HepG2 (cell line): ENCODE results near the gene QRFP.

Experiments used
- HNRNPK ChIP-seq: fragments of 200-400 bp; formaldehyde crosslinking; IDR thresholded peaks from 2 replicates; pipeline ENCODE4 v1.6.1; 2018; ENCODE audit warnings: low read length, low read depth, moderate library complexity, mild to moderate bottlenecking; ENCODE audit not compliant: poor library complexity, severe bottlenecking
- KAT2B ChIP-seq: fragments of 150-350 bp; IDR thresholded peaks from 2 replicates; pipeline ENCODE4 v1.6.1; 2014; ENCODE audit warnings: low read depth, low read length, borderline replicate concordance
- MYC ChIP-seq: sonication (generic); formaldehyde crosslinking; IDR thresholded peaks from 2 replicates; pipeline ENCODE4 v1.9.0; 2021; ENCODE audit warnings: missing genetic modification reagents, borderline replicate concordance
- NFATC3 ChIP-seq: sonication (generic); formaldehyde crosslinking; IDR thresholded peaks from 2 replicates; pipeline ENCODE4 v1.5.1; 2020; ENCODE audit warnings: mild to moderate bottlenecking, missing genetic modification reagents
- NR2C2 ChIP-seq: sonication (generic); formaldehyde crosslinking; IDR thresholded peaks from 2 replicates; pipeline ENCODE4 v1.4.0; 2020; ENCODE audit warnings: missing genetic modification reagents, mild to moderate bottlenecking, moderate library complexity, borderline replicate concordance
- POLR2A ChIP-seq, 2 experiments: IDR thresholded peaks; 2 replicates each; pipeline ENCODE4 v1.6.1; 2011; ENCODE audit warnings: low read depth in 2 of 2, low read length in 2 of 2, mild to moderate bottlenecking in 1 of 2, moderate library complexity in 1 of 2; ENCODE audit not compliant: insufficient read depth in 1 of 2
- ZBTB21 ChIP-seq: sonication (generic); formaldehyde crosslinking; IDR thresholded peaks from 2 replicates; pipeline ENCODE4 v1.4.0; 2020; ENCODE audit warnings: missing genetic modification reagents
- ZMYM3 ChIP-seq: sonication (generic); formaldehyde crosslinking; IDR thresholded peaks from 2 replicates; pipeline ENCODE4 v1.5.1; 2020; ENCODE audit warnings: mild to moderate bottlenecking, missing genetic modification reagents
- ZNF124 ChIP-seq: sonication (generic); formaldehyde crosslinking; IDR thresholded peaks from 2 replicates; pipeline ENCODE4 v1.4.0; 2020; ENCODE audit warnings: missing genetic modification reagents
- ZNF335 ChIP-seq: sonication (generic); formaldehyde crosslinking; IDR thresholded peaks from 2 replicates; pipeline ENCODE4 v1.4.0; 2020; ENCODE audit warnings: missing genetic modification reagents
- ZZZ3 ChIP-seq: sonication (generic); formaldehyde crosslinking; IDR thresholded peaks from 2 replicates; pipeline ENCODE4 v1.4.0; 2020; ENCODE audit warnings: missing genetic modification reagents, mild to moderate bottlenecking, borderline replicate concordance
- TF ChIP-seq, protein P1 (sequence below): sonication (generic); formaldehyde crosslinking; IDR thresholded peaks from 2 replicates; pipeline ENCODE4 v1.5.0; 2020; ENCODE audit warnings: missing genetic modification reagents
- TF ChIP-seq, protein P2 (sequence below): sonication (generic); formaldehyde crosslinking; IDR thresholded peaks from 2 replicates; pipeline ENCODE4 v1.5.0; 2020; ENCODE audit warnings: mild to moderate bottlenecking, missing genetic modification reagents, moderate library complexity
- TF ChIP-seq, protein P3 (sequence below), 2 experiments: IDR thresholded peaks; 2 replicates each; pipeline ENCODE4 v1.6.1; 2011 to 2012; ENCODE audit warnings: low read length in 2 of 2, borderline replicate concordance in 1 of 2, low read depth in 1 of 2, mild to moderate bottlenecking in 1 of 2, moderate library complexity in 1 of 2

DNA sequence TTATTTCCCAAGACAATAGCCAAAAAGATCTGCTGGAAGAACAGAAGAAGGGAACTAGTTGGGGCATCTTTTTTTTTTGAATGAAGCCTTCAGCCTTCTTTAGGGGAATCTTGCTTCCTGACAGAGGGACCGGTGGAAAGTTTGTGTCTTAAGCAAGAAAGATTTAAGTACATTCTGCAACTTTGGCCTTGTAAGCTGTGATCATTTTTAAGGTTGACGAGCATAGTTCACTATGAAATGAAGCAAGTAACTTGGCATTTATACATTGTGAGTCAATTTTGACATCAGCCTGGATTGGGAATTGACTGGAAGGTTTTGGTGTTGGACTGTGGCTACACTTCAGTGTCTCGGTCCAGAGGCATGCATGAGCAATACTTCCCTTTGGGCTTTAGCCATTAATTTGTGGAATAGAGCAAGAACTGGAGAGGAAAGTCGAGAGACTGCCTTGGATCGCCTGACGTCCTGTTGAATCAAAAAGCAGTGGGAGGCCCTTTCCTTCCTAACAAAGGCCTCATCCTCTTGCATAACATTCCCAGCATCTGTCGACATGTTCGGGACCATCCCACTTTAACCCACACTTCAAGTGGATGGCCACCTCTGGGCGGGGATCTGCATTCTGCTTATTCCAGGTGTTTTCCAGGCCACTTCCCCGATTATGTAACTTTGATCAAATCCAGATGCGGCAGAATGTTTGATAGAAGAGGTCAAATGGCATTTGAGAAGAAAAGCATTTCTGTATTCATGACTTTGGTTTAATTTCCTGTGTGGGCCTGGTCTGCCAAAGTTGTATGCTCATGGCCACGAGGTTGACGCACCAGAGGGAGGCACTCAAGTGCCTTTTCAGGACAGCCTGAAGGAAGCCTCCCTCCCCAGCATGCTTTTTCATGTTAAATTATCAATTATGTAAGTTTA, 49.0 kb downstream of the QRFP start:
- TF ChIP-seq ZMYM3, result no peak
- TF ChIP-seq NFATC3 (CRISPR knock-in tag), result no peak
- no peak for TF ChIP-seq HNRNPK
- TF ChIP-seq ZZZ3, result no peak
- TF ChIP-seq, protein P1, sequence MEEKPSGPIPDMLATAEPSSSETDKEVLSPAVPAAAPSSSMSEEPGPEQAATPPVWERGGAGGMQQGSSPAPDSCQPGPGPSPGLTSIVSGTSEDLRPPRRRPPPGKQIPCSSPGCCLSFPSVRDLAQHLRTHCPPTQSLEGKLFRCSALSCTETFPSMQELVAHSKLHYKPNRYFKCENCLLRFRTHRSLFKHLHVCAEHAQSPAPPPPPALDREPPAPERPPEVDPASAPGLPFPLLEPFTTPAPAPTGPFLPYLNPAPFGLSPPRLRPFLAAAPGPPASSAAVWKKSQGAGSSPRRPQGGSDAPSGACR, result no peak
- no peak for TF ChIP-seq POLR2A (IDR thresholded peaks at IDR 0.05; ENCODE audit: insufficient read depth in 1 of 2, low read depth in 2 of 2, low read length in 2 of 2)
- no peak for TF ChIP-seq ZNF335 (CRISPR knock-in tag)
- TF ChIP-seq, protein P2, sequence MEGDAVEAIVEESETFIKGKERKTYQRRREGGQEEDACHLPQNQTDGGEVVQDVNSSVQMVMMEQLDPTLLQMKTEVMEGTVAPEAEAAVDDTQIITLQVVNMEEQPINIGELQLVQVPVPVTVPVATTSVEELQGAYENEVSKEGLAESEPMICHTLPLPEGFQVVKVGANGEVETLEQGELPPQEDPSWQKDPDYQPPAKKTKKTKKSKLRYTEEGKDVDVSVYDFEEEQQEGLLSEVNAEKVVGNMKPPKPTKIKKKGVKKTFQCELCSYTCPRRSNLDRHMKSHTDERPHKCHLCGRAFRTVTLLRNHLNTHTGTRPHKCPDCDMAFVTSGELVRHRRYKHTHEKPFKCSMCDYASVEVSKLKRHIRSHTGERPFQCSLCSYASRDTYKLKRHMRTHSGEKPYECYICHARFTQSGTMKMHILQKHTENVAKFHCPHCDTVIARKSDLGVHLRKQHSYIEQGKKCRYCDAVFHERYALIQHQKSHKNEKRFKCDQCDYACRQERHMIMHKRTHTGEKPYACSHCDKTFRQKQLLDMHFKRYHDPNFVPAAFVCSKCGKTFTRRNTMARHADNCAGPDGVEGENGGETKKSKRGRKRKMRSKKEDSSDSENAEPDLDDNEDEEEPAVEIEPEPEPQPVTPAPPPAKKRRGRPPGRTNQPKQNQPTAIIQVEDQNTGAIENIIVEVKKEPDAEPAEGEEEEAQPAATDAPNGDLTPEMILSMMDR (CRISPR knock-in tag), result no peak
- no peak for TF ChIP-seq ZNF124 (CRISPR knock-in tag)
- no peak for TF ChIP-seq NR2C2 (CRISPR knock-in tag)
- TF ChIP-seq, protein P3, sequence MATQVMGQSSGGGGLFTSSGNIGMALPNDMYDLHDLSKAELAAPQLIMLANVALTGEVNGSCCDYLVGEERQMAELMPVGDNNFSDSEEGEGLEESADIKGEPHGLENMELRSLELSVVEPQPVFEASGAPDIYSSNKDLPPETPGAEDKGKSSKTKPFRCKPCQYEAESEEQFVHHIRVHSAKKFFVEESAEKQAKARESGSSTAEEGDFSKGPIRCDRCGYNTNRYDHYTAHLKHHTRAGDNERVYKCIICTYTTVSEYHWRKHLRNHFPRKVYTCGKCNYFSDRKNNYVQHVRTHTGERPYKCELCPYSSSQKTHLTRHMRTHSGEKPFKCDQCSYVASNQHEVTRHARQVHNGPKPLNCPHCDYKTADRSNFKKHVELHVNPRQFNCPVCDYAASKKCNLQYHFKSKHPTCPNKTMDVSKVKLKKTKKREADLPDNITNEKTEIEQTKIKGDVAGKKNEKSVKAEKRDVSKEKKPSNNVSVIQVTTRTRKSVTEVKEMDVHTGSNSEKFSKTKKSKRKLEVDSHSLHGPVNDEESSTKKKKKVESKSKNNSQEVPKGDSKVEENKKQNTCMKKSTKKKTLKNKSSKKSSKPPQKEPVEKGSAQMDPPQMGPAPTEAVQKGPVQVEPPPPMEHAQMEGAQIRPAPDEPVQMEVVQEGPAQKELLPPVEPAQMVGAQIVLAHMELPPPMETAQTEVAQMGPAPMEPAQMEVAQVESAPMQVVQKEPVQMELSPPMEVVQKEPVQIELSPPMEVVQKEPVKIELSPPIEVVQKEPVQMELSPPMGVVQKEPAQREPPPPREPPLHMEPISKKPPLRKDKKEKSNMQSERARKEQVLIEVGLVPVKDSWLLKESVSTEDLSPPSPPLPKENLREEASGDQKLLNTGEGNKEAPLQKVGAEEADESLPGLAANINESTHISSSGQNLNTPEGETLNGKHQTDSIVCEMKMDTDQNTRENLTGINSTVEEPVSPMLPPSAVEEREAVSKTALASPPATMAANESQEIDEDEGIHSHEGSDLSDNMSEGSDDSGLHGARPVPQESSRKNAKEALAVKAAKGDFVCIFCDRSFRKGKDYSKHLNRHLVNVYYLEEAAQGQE (IDR thresholded peaks at IDR 0.05; ENCODE audit: borderline replicate concordance in 1 of 2, low read depth in 1 of 2, low read length in 2 of 2), result no peak
- TF ChIP-seq MYC (CRISPR knock-in tag), result no peak
- no peak for TF ChIP-seq ZBTB21
- TF ChIP-seq KAT2B, result no peak
